ENCODE measurements around the gene TMEM233. TPM values are rescaled to one million over a fixed set of nuclear protein-coding genes. Genes with fewer than 3 reads are reported as not detected.

Gene TMEM233
- total RNA-seq, 1 experiment from 2014 or later, result not detected

GRCh38 chr12:119594772-119595445 is 1.3 kb downstream of the TMEM233 start:
- H3K9me3 ChIP-seq (ENCODE audit: low read length), result no peaks in the 10 kb centered on the region
- DNase-seq, result peak; percentile 20
- no peaks in the 10 kb centered on the region for H3K4me1 ChIP-seq (ENCODE audit: low read length)
- H3K9me2 ChIP-seq (replicated peaks; ENCODE audit: insufficient read depth, low read length), result no peaks in the 10 kb centered on the region
- H3K79me2 ChIP-seq (ENCODE audit: low read length), result no peaks in the 10 kb centered on the region
- no peak overlapping the region for H3K4me2 ChIP-seq (ENCODE audit: low read depth, low read length, poor library complexity, severe bottlenecking)
- no peaks in the 10 kb centered on the region for H4K20me1 ChIP-seq (ENCODE audit: insufficient read depth, low read depth, low read length)
- H3K36me3 ChIP-seq (ENCODE audit: insufficient read depth, low read length), result no peaks in the 10 kb centered on the region
- H2AFZ ChIP-seq (ENCODE audit: low read length), result no peak overlapping the region
- H3K27me3 ChIP-seq (ENCODE audit: low read length), result no peaks in the 10 kb centered on the region
- no peak overlapping the region for H3K27ac ChIP-seq (ENCODE audit: low read length)
- no peak overlapping the region for H3K9ac ChIP-seq (ENCODE audit: low read length)
- no peak overlapping the region for H3K4me3 ChIP-seq (ENCODE audit: low read length)

GRCh38 chr12:119598159-119598558 is 4.6 kb downstream of the TMEM233 start:
- Histone ChIP-seq H3K9me3 (ENCODE audit: low read length) (no peaks in the 10 kb centered on the region), H2AFZ (ENCODE audit: low read length) (no peak overlapping the region), H4K20me1 (ENCODE audit: insufficient read depth, low read depth, low read length) (no peaks in the 10 kb centered on the region), H3K9ac (ENCODE audit: low read length) (no peak overlapping the region), H3K4me1 (ENCODE audit: low read length) (no peaks in the 10 kb centered on the region), H3K79me2 (ENCODE audit: low read length) (no peaks in the 10 kb centered on the region), H3K4me2 (ENCODE audit: low read depth, low read length, poor library complexity, severe bottlenecking) (no peak overlapping the region), H3K4me3 (ENCODE audit: low read length) (no peak overlapping the region), H3K27ac (ENCODE audit: low read length) (no peak overlapping the region), H3K27me3 (ENCODE audit: low read length) (no peaks in the 10 kb centered on the region), H3K9me2 (replicated peaks; ENCODE audit: insufficient read depth, low read length) (no peaks in the 10 kb centered on the region), H3K36me3 (ENCODE audit: insufficient read depth, low read length) (no peaks in the 10 kb centered on the region)
- no peak for DNase-seq

GRCh38 chr12:119601877-119602733 is 8.5 kb downstream of the TMEM233 start:
- peak; percentile 39 for DNase-seq
- H3K79me2 ChIP-seq (ENCODE audit: low read length), result no peaks in the 10 kb centered on the region
- no peaks in the 10 kb centered on the region for H3K36me3 ChIP-seq (ENCODE audit: insufficient read depth, low read length)
- no peaks in the 10 kb centered on the region for H4K20me1 ChIP-seq (ENCODE audit: insufficient read depth, low read depth, low read length)
- H3K27ac ChIP-seq (ENCODE audit: low read length), result no peak overlapping the region
- H3K4me1 ChIP-seq (ENCODE audit: low read length), result no peaks in the 10 kb centered on the region
- H3K9me2 ChIP-seq (replicated peaks; ENCODE audit: insufficient read depth, low read length), result no peaks in the 10 kb centered on the region
- no peak overlapping the region for H2AFZ ChIP-seq (ENCODE audit: low read length)
- no peaks in the 10 kb centered on the region for H3K9me3 ChIP-seq (ENCODE audit: low read length)
- no peak overlapping the region for H3K9ac ChIP-seq (ENCODE audit: low read length)
- no peak overlapping the region for H3K4me3 ChIP-seq (ENCODE audit: low read length)
- H3K4me2 ChIP-seq (ENCODE audit: low read depth, low read length, poor library complexity, severe bottlenecking), result no peak overlapping the region
- H3K27me3 ChIP-seq (ENCODE audit: low read length), result no peaks in the 10 kb centered on the region

GRCh38 chr12:119602734-119603094 is 9.1 kb downstream of the TMEM233 start:
- Histone ChIP-seq H3K9me2 (replicated peaks; ENCODE audit: insufficient read depth, low read length) (no peaks in the 10 kb centered on the region), H3K4me2 (ENCODE audit: low read depth, low read length, poor library complexity, severe bottlenecking) (no peak overlapping the region), H4K20me1 (ENCODE audit: insufficient read depth, low read depth, low read length) (no peaks in the 10 kb centered on the region), H3K36me3 (ENCODE audit: insufficient read depth, low read length) (no peaks in the 10 kb centered on the region), H3K9me3 (ENCODE audit: low read length) (no peaks in the 10 kb centered on the region), H2AFZ (ENCODE audit: low read length) (no peak overlapping the region), H3K79me2 (ENCODE audit: low read length) (no peaks in the 10 kb centered on the region), H3K27me3 (ENCODE audit: low read length) (no peaks in the 10 kb centered on the region), H3K4me3 (ENCODE audit: low read length) (no peak overlapping the region), H3K9ac (ENCODE audit: low read length) (no peak overlapping the region), H3K4me1 (ENCODE audit: low read length) (no peaks in the 10 kb centered on the region), H3K27ac (ENCODE audit: low read length) (no peak overlapping the region)
- DNase-seq, result no peak

- no peaks in the 10 kb centered on the region for H3K27me3 ChIP-seq (ENCODE audit: low read length)
- no peak overlapping the region for H3K4me2 ChIP-seq (ENCODE audit: low read depth, low read length, poor library complexity, severe bottlenecking)
- no peak for DNase-seq
- no peak overlapping the region for H3K9ac ChIP-seq (ENCODE audit: low read length)
- no peak overlapping the region for H3K4me3 ChIP-seq (ENCODE audit: low read length)
- no peak overlapping the region for H3K27ac ChIP-seq (ENCODE audit: low read length)
- H3K79me2 ChIP-seq (ENCODE audit: low read length), result no peaks in the 10 kb centered on the region
- no peaks in the 10 kb centered on the region for H4K20me1 ChIP-seq (ENCODE audit: insufficient read depth, low read depth, low read length)
- H3K9me3 ChIP-seq (ENCODE audit: low read length), result no peaks in the 10 kb centered on the region
- H3K36me3 ChIP-seq (ENCODE audit: insufficient read depth, low read length), result no peaks in the 10 kb centered on the region
- no peaks in the 10 kb centered on the region for H3K4me1 ChIP-seq (ENCODE audit: low read length)
- H2AFZ ChIP-seq (ENCODE audit: low read length), result no peak overlapping the region
- H3K9me2 ChIP-seq (replicated peaks; ENCODE audit: insufficient read depth, low read length), result no peaks in the 10 kb centered on the region
Measured at GRCh38 chr12:119603767-119604166, 10.2 kb downstream of the TMEM233 start.

GRCh38 chr12:119609358-119609757 is 15.8 kb downstream of the TMEM233 start:
- no peaks in the 10 kb centered on the region for H3K27me3 ChIP-seq (ENCODE audit: low read length)
- no peaks in the 10 kb centered on the region for H4K20me1 ChIP-seq (ENCODE audit: insufficient read depth, low read depth, low read length)
- H3K4me1 ChIP-seq (ENCODE audit: low read length), result no peaks in the 10 kb centered on the region
- no peak for DNase-seq
- H3K79me2 ChIP-seq (ENCODE audit: low read length), result no peaks in the 10 kb centered on the region
- H3K36me3 ChIP-seq (ENCODE audit: insufficient read depth, low read length), result no peaks in the 10 kb centered on the region
- H3K27ac ChIP-seq (ENCODE audit: low read length), result no peak overlapping the region
- H3K9ac ChIP-seq (ENCODE audit: low read length), result no peak overlapping the region
- no peaks in the 10 kb centered on the region for H3K9me2 ChIP-seq (replicated peaks; ENCODE audit: insufficient read depth, low read length)
- H3K4me3 ChIP-seq (ENCODE audit: low read length), result no peak overlapping the region
- no peaks in the 10 kb centered on the region for H3K9me3 ChIP-seq (ENCODE audit: low read length)
- H2AFZ ChIP-seq (ENCODE audit: low read length), result no peak overlapping the region
- H3K4me2 ChIP-seq (ENCODE audit: low read depth, low read length, poor library complexity, severe bottlenecking), result no peak overlapping the region

GRCh38 chr12:119613319-119613936 is 19.9 kb downstream of the TMEM233 start:
- Histone ChIP-seq H3K9ac (ENCODE audit: low read length) (no peak overlapping the region), H3K4me3 (ENCODE audit: low read length) (no peak overlapping the region), H3K9me2 (replicated peaks; ENCODE audit: insufficient read depth, low read length) (no peaks in the 10 kb centered on the region), H3K4me1 (ENCODE audit: low read length) (no peaks in the 10 kb centered on the region), H3K36me3 (ENCODE audit: insufficient read depth, low read length) (no peaks in the 10 kb centered on the region), H3K4me2 (ENCODE audit: low read depth, low read length, poor library complexity, severe bottlenecking) (no peak overlapping the region), H4K20me1 (ENCODE audit: insufficient read depth, low read depth, low read length) (no peaks in the 10 kb centered on the region), H3K27me3 (ENCODE audit: low read length) (no peaks in the 10 kb centered on the region), H2AFZ (ENCODE audit: low read length) (no peak overlapping the region), H3K9me3 (ENCODE audit: low read length) (no peaks in the 10 kb centered on the region), H3K79me2 (ENCODE audit: low read length) (no peaks in the 10 kb centered on the region), H3K27ac (ENCODE audit: low read length) (no peak overlapping the region)
- DNase-seq, result no peak

GRCh38 chr12:119614705-119615104 is 21.1 kb downstream of the TMEM233 start:
- H3K27ac ChIP-seq (ENCODE audit: low read length), result no peak overlapping the region
- no peaks in the 10 kb centered on the region for H4K20me1 ChIP-seq (ENCODE audit: insufficient read depth, low read depth, low read length)
- no peak for DNase-seq
- no peaks in the 10 kb centered on the region for H3K9me2 ChIP-seq (replicated peaks; ENCODE audit: insufficient read depth, low read length)
- H3K27me3 ChIP-seq (ENCODE audit: low read length), result no peaks in the 10 kb centered on the region
- H3K9ac ChIP-seq (ENCODE audit: low read length), result no peak overlapping the region
- H3K4me1 ChIP-seq (ENCODE audit: low read length), result no peaks in the 10 kb centered on the region
- no peaks in the 10 kb centered on the region for H3K36me3 ChIP-seq (ENCODE audit: insufficient read depth, low read length)
- no peak overlapping the region for H3K4me2 ChIP-seq (ENCODE audit: low read depth, low read length, poor library complexity, severe bottlenecking)
- no peak overlapping the region for H2AFZ ChIP-seq (ENCODE audit: low read length)
- H3K9me3 ChIP-seq (ENCODE audit: low read length), result no peaks in the 10 kb centered on the region
- H3K4me3 ChIP-seq (ENCODE audit: low read length), result no peak overlapping the region
- no peaks in the 10 kb centered on the region for H3K79me2 ChIP-seq (ENCODE audit: low read length)

Data from Karpas-422 (cell line).